ENCODE results near the gene MAPKBP1. TPM values are rescaled to one million over a fixed set of nuclear protein-coding genes. Genes with fewer than 3 reads are reported as not detected.

MAPKBP1 gene
- total and polyA plus RNA-seq, 12 donors = 3.4 to 27.2 (median 13.3) TPM

GRCh38 chr15:41866263-41866703 is 92.0 kb downstream of the MAPKBP1 start:
- no peak overlapping the region for H3K4me3 ChIP-seq
- ATAC-seq = no peak
- no peak for DNase-seq
- no peak for TF ChIP-seq CTCF (IDR thresholded peaks at IDR 0.05)
- peaks cover 0 to 10% (median 0%) of the 10 kb centered on the region in 9 donors for H3K36me3 ChIP-seq
- H3K27ac ChIP-seq = no peak overlapping the region
- intact Hi-C loops (cut with DNase I) = no loop called here
- no peaks in the 10 kb centered on the region for H3K27me3 ChIP-seq
- peaks cover 0 to 8% (median 4%) of the 10 kb centered on the region in 9 donors for H3K4me1 ChIP-seq
- no peaks in the 10 kb centered on the region for H3K9me3 ChIP-seq
- WGBS, 2 donors = 80 to 85% methylated on average over 8 of the region's 8 CpGs

- no peak for TF ChIP-seq CTCF (IDR thresholded peaks at IDR 0.05)
- intact Hi-C loops (cut with DNase I) = no loop called here
- H3K27me3 ChIP-seq = no peaks in the 10 kb centered on the region
- no peaks in the 10 kb centered on the region for H3K9me3 ChIP-seq
- no peak overlapping the region for H3K4me3 ChIP-seq
- no peak overlapping the region for H3K27ac ChIP-seq
- peaks cover 0 to 8% (median 4%) of the 10 kb centered on the region in 9 donors for H3K4me1 ChIP-seq
- H3K36me3 ChIP-seq = peaks cover 0 to 10% (median 0%) of the 10 kb centered on the region in 9 donors
- no peak for DNase-seq
- WGBS, 2 donors = 89% methylated on average over 25 of the region's 25 CpGs
- ATAC-seq = no peak
These were observed 92.7 kb downstream of the MAPKBP1 start for GRCh38 chr15:41866872-41867579.

GRCh38 chr15:41868321-41868720 is 94.0 kb downstream of the MAPKBP1 start:
- intact Hi-C loops (cut with DNase I) = no loop called here
- ATAC-seq = no peak
- no peak overlapping the region for H3K27ac ChIP-seq
- WGBS, 2 donors = 98% methylated on average over 15 of the region's 15 CpGs
- H3K36me3 ChIP-seq = peaks cover 0 to 10% (median 0%) of the 10 kb centered on the region in 9 donors
- DNase-seq = no peak
- no peak overlapping the region for H3K4me3 ChIP-seq
- H3K4me1 ChIP-seq = peaks cover 0 to 8% (median 4%) of the 10 kb centered on the region in 9 donors
- no peak for TF ChIP-seq CTCF (IDR thresholded peaks at IDR 0.05)
- no peaks in the 10 kb centered on the region for H3K27me3 ChIP-seq
- no peaks in the 10 kb centered on the region for H3K9me3 ChIP-seq

- ATAC-seq (no peak), DNase-seq (no peak)
- Histone ChIP-seq H3K4me1 (peaks cover 0 to 8% (median 4%) of the 10 kb centered on the region in 9 donors), H3K36me3 (peaks cover 0 to 10% (median 0%) of the 10 kb centered on the region in 9 donors), H3K4me3 (no peak overlapping the region), H3K27ac (no peak overlapping the region), H3K9me3 (no peaks in the 10 kb centered on the region), H3K27me3 (no peaks in the 10 kb centered on the region)
- WGBS, 2 donors = 87 to 91% methylated on average over 42 of the region's 42 CpGs
- intact Hi-C loops (cut with DNase I) = no loop called here
- no peak for TF ChIP-seq CTCF (IDR thresholded peaks at IDR 0.05)
These were observed 95.7 kb downstream of the MAPKBP1 start for GRCh38 chr15:41869770-41870688.

Measured in heart right ventricle (tissue), 16 donors.